Eye (tissue), 1 donor: Measurements from ENCODE around the gene CD37.

Experiments used
- DNase-seq: peaks from one replicate; pipeline ENCODE4 v3.0.0-alpha.2; 2015

CD37 gene

GRCh38 chr19:49383599-49383998 is 48.4 kb downstream of the CD37 start:
- no peak for DNase-seq

- peak; percentile 66 for DNase-seq
Measured at GRCh38 chr19:49387936-49388372, 52.7 kb downstream of the CD37 start, which contains the start of gene KASH5. KASH5 (plus strand) TSS chr19:49388249; CDS start chr19:49390884, 2,635 bp downstream.

- no peak for DNase-seq
Measured at GRCh38 chr19:49389406-49389805, 54.2 kb downstream of the CD37 start.
